ENCODE results near the gene SLC19A1. TPM values are rescaled to one million over a fixed set of nuclear protein-coding genes. Genes with fewer than 3 reads are reported as not detected.

The SLC19A1 gene
- total RNA-seq, 1 experiment from 2014 or later, result 8.3 TPM

GRCh38 chr21:45479691-45480675 is 62.3 kb downstream of the SLC19A1 start:
- no peak for DNase-seq (ENCODE audit: low read depth)

GRCh38 chr21:45478816-45479669 is 63.2 kb downstream of the SLC19A1 start:
- no peak for DNase-seq (ENCODE audit: low read depth)

- no peak for DNase-seq (ENCODE audit: low read depth)
Observed at GRCh38 chr21:45478115-45478801, 64.0 kb downstream of the SLC19A1 start.

- no peak for DNase-seq (ENCODE audit: low read depth)
Observed at GRCh38 chr21:45477176-45478114, 64.8 kb downstream of the SLC19A1 start.

GRCh38 chr21:45476582-45476981 is 65.7 kb downstream of the SLC19A1 start:
- no peak for DNase-seq (ENCODE audit: low read depth)

- DNase-seq (ENCODE audit: low read depth), result no peak
Observed at GRCh38 chr21:45475797-45476570, 66.3 kb downstream of the SLC19A1 start.

- no peak for DNase-seq (ENCODE audit: low read depth)
Observed at GRCh38 chr21:45475004-45475685, 67.1 kb downstream of the SLC19A1 start.

GRCh38 chr21:45474323-45474950 is 67.8 kb downstream of the SLC19A1 start:
- no peak for DNase-seq (ENCODE audit: low read depth)

GRCh38 chr21:45473496-45474322 is 68.5 kb downstream of the SLC19A1 start:
- DNase-seq (ENCODE audit: low read depth), result no peak

GRCh38 chr21:45472445-45473365 is 69.5 kb downstream of the SLC19A1 start:
- no peak for DNase-seq (ENCODE audit: low read depth)

- no peak for DNase-seq (ENCODE audit: low read depth)
Observed at GRCh38 chr21:45471525-45472221, 70.6 kb downstream of the SLC19A1 start.

GRCh38 chr21:45470773-45471524 is 71.3 kb downstream of the SLC19A1 start:
- peak; percentile 86 for DNase-seq (ENCODE audit: low read depth)

- peak; percentile 15 for DNase-seq (ENCODE audit: low read depth)
Observed at GRCh38 chr21:45470087-45470515, 72.1 kb downstream of the SLC19A1 start.

- peak; percentile 9 for DNase-seq (ENCODE audit: low read depth)
Observed at GRCh38 chr21:45469273-45470086, 72.8 kb downstream of the SLC19A1 start.

GRCh38 chr21:45468971-45469272 is 73.3 kb downstream of the SLC19A1 start:
- no peak for DNase-seq (ENCODE audit: low read depth)
